ENCODE data around the gene ADAMTSL2. TPM values are rescaled to one million over a fixed set of nuclear protein-coding genes. Genes with fewer than 3 reads are reported as not detected.

The ADAMTSL2 gene
- total RNA-seq, 2 donors from 2014 or later: 0.18 to 0.93 TPM

- TF ChIP-seq CTCF (conservative IDR thresholded peaks at IDR 0.05): no peak
- Mint-ChIP-seq H3K36me3 (ENCODE audit: low read depth) (no peaks in the 10 kb centered on the region), H3K4me1 (peaks cover 4% of the 10 kb centered on the region), H3K4me3 (no peak overlapping the region), H3K27me3 (ENCODE audit: insufficient read depth) (peaks cover 9% of the 10 kb centered on the region), H3K9me3 (no peaks in the 10 kb centered on the region), H3K27ac (peak overlapping the region; percentile 71)
- 79 to 88% methylated on average over 36 to 47 of the region's 47 CpGs for WGBS, 2 experiments (ENCODE audit: insufficient coverage in 1 of 2, insufficient read length in 1 of 2)
- no peak overlapping the region for H3K9ac ChIP-seq (ENCODE audit: extremely low read depth, low read length, poor library complexity, severe bottlenecking)
- no peak overlapping the region for H3K27ac ChIP-seq (ENCODE audit: low read depth, low read length)
- DNase-seq: no peak
- H3K4me3 ChIP-seq (ENCODE audit: low read length): no peak overlapping the region
- H3K9me3 ChIP-seq (ENCODE audit: control insufficient read depth, low read length): no peaks in the 10 kb centered on the region
- H3K27me3 ChIP-seq (ENCODE audit: control insufficient read depth, insufficient read depth, low read length, poor library complexity, severe bottlenecking): peaks cover 1% of the 10 kb centered on the region
- H3K36me3 ChIP-seq (ENCODE audit: control insufficient read depth, insufficient read depth, low read length): no peaks in the 10 kb centered on the region
- no peaks in the 10 kb centered on the region for H3K4me1 ChIP-seq (ENCODE audit: control insufficient read depth, insufficient read depth, low read length)
Measured at GRCh38 chr9:133538851-133539833, 4.6 kb downstream of the ADAMTSL2 start.

- TF ChIP-seq CTCF (conservative IDR thresholded peaks at IDR 0.05): no peak
- H3K36me3 Mint-ChIP-seq (ENCODE audit: low read depth): no peaks in the 10 kb centered on the region
- H3K4me1 Mint-ChIP-seq: peaks cover 4% of the 10 kb centered on the region
- no peak overlapping the region for H3K27ac Mint-ChIP-seq
- no peak for DNase-seq
- Histone ChIP-seq H3K9ac (ENCODE audit: extremely low read depth, low read length, poor library complexity, severe bottlenecking) (no peak overlapping the region), H3K27ac (ENCODE audit: low read depth, low read length) (no peak overlapping the region), H3K4me3 (ENCODE audit: low read length) (no peak overlapping the region), H3K9me3 (ENCODE audit: control insufficient read depth, low read length) (no peaks in the 10 kb centered on the region), H3K36me3 (ENCODE audit: control insufficient read depth, insufficient read depth, low read length) (no peaks in the 10 kb centered on the region), H3K27me3 (ENCODE audit: control insufficient read depth, insufficient read depth, low read length, poor library complexity, severe bottlenecking) (no peaks in the 10 kb centered on the region), H3K4me1 (ENCODE audit: control insufficient read depth, insufficient read depth, low read length) (no peaks in the 10 kb centered on the region)
- WGBS, 2 experiments (ENCODE audit: insufficient coverage in 1 of 2, insufficient read length in 1 of 2): 81 to 86% methylated on average over 11 to 22 of the region's 22 CpGs
- no peaks in the 10 kb centered on the region for H3K9me3 Mint-ChIP-seq
- peaks cover 7% of the 10 kb centered on the region for H3K27me3 Mint-ChIP-seq (ENCODE audit: insufficient read depth)
- no peak overlapping the region for H3K4me3 Mint-ChIP-seq
Measured at GRCh38 chr9:133539991-133540697, 5.6 kb downstream of the ADAMTSL2 start.

- WGBS, 2 experiments (ENCODE audit: insufficient coverage in 1 of 2, insufficient read length in 1 of 2): 89 to 91% methylated on average over 10 to 18 of the region's 18 CpGs
- no peak overlapping the region for H3K9ac ChIP-seq (ENCODE audit: extremely low read depth, low read length, poor library complexity, severe bottlenecking)
- H3K27ac Mint-ChIP-seq: no peak overlapping the region
Measured at GRCh38 chr9:133540698-133541025, 6.2 kb downstream of the ADAMTSL2 start.

More at GRCh38 chr9:133540698-133541025, 6.2 kb downstream of the ADAMTSL2 start:
- peak; percentile 57 for TF ChIP-seq CTCF (conservative IDR thresholded peaks at IDR 0.05)
- Histone ChIP-seq H3K36me3 (ENCODE audit: control insufficient read depth, insufficient read depth, low read length) (no peaks in the 10 kb centered on the region), H3K27me3 (ENCODE audit: control insufficient read depth, insufficient read depth, low read length, poor library complexity, severe bottlenecking) (no peaks in the 10 kb centered on the region), H3K4me1 (ENCODE audit: control insufficient read depth, insufficient read depth, low read length) (no peaks in the 10 kb centered on the region), H3K9me3 (ENCODE audit: control insufficient read depth, low read length) (no peaks in the 10 kb centered on the region), H3K27ac (ENCODE audit: low read depth, low read length) (no peak overlapping the region), H3K4me3 (ENCODE audit: low read length) (no peak overlapping the region)
- Mint-ChIP-seq H3K9me3 (no peaks in the 10 kb centered on the region), H3K36me3 (ENCODE audit: low read depth) (no peaks in the 10 kb centered on the region), H3K4me1 (peaks cover 4% of the 10 kb centered on the region), H3K27me3 (ENCODE audit: insufficient read depth) (peaks cover 7% of the 10 kb centered on the region), H3K4me3 (no peak overlapping the region)
- peak; percentile 72 for DNase-seq

Measured in endodermal cell (in vitro differentiated cells).